ENCODE measurements around the gene ALOX15. TPM values are rescaled to one million over a fixed set of nuclear protein-coding genes. Genes with fewer than 3 reads are reported as not detected.

The ALOX15 gene
- total RNA-seq, 1 experiment from 2014 or later: 0.31 TPM

DNA sequence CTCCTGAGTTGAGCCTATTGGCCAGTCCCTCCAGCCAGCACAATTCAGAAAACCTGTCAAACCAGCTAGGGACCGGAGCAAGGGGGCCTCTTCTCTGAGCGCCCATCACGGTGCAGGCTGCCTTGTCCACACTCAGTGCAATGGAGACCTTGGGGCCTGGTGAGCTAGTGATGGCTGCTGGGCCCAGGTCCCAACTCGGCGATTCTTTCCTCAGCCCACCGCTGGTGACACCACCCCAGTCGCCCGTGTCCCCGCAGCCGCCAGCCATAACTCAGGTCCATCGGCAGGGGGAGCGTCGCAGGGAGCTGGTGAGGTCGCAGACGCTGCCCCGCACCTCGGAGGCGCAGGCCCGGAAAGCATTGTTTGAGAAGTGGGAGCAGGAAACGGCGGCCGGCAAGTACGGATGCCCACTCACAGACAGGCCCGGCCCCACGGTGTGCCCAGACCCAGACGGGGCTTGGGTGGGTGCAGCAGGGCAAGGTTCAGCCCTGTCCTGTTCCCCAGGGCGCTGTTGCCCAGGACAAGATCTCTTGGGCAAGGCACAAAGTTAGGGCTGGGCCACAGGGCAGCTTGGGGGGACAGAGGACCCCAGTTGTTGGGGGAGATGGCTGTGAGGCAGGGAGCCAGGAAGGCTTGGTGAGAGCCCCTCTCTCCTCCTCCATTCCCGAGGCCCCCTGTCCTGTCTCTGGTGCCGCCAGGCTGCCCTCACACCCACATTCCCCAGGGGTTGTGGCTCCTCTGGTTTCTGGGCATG lies 46.4 kb downstream of the ALOX15 start:
- peak overlapping the region; percentile 32 for H3K18ac ChIP-seq (ENCODE audit: insufficient read length, low read depth, low read length)

More for the DNA sequence above, 46.4 kb downstream of the ALOX15 start:
- peaks cover 20 to 31% of the 10 kb centered on the region in 2 experiments for H3K4me1 Mint-ChIP-seq
- H3K56ac ChIP-seq (ENCODE audit: insufficient read length, low read depth, low read length): no peak overlapping the region
- no peaks in the 10 kb centered on the region for H3K79me2 ChIP-seq (ENCODE audit: insufficient read depth, low read length)
- no peak overlapping the region for H3T11ph ChIP-seq (ENCODE audit: low read length)
- no peak overlapping the region for H2BK20ac ChIP-seq (ENCODE audit: low read depth, low read length, poor library complexity, severe bottlenecking)
- no peak overlapping the region for H2BK12ac ChIP-seq (ENCODE audit: insufficient read length, low read depth, low read length)
- no peak overlapping the region for H3K27ac Mint-ChIP-seq
- H3K4ac ChIP-seq (ENCODE audit: low read depth, low read length): no peak overlapping the region
- TF ChIP-seq, protein P1, sequence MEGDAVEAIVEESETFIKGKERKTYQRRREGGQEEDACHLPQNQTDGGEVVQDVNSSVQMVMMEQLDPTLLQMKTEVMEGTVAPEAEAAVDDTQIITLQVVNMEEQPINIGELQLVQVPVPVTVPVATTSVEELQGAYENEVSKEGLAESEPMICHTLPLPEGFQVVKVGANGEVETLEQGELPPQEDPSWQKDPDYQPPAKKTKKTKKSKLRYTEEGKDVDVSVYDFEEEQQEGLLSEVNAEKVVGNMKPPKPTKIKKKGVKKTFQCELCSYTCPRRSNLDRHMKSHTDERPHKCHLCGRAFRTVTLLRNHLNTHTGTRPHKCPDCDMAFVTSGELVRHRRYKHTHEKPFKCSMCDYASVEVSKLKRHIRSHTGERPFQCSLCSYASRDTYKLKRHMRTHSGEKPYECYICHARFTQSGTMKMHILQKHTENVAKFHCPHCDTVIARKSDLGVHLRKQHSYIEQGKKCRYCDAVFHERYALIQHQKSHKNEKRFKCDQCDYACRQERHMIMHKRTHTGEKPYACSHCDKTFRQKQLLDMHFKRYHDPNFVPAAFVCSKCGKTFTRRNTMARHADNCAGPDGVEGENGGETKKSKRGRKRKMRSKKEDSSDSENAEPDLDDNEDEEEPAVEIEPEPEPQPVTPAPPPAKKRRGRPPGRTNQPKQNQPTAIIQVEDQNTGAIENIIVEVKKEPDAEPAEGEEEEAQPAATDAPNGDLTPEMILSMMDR (conservative IDR thresholded peaks at IDR 0.05): peak; percentile 67
- H4K91ac ChIP-seq (ENCODE audit: insufficient read length, low read depth, low read length): no peak overlapping the region
- no peak overlapping the region for H3K23ac ChIP-seq (ENCODE audit: insufficient read length, low read depth, low read length)
- no peak overlapping the region for H2BK120ac ChIP-seq (ENCODE audit: low read depth, low read length, poor library complexity, severe bottlenecking)
- H3K27me3 Mint-ChIP-seq (ENCODE audit: low read depth): peaks cover 18% of the 10 kb centered on the region
- peak overlapping the region; percentile 36; the same call in 1 of the 2 replicates for H3K14ac ChIP-seq (ENCODE audit: insufficient read depth, low read length)
- no CpG with 5 or more reads among the region's 29 CpGs for WGBS (ENCODE audit: extremely low coverage, insufficient read length, low lambda C conversion rate)
- no peak overlapping the region for H3K4me2 ChIP-seq (ENCODE audit: insufficient read depth, insufficient read length, low read length)
- no peak overlapping the region; a peak in 1 of 5 replicates for H3K4me3 Mint-ChIP-seq
- peak; percentile 90 for DNase-seq
- peaks cover 0 to 2% of the 10 kb centered on the region in 2 experiments; a peak in 1 of 5 replicates for H3K9me3 Mint-ChIP-seq
- H3K9ac ChIP-seq (ENCODE audit: extremely low read depth, insufficient read length, low read length): no peak overlapping the region
- H2BK5ac ChIP-seq (ENCODE audit: insufficient read length, low read length): no peak overlapping the region
- H2AFZ ChIP-seq (ENCODE audit: low read length): no peak overlapping the region
- H3K23me2 ChIP-seq (ENCODE audit: insufficient read length, low read depth, low read length, poor library complexity, severe bottlenecking): no peaks in the 10 kb centered on the region
- H3K27ac ChIP-seq (ENCODE audit: insufficient read length, low read depth, low read length): no peak overlapping the region
- H2BK15ac ChIP-seq (ENCODE audit: low read depth, low read length): no peak overlapping the region
- H3K27me3 ChIP-seq (ENCODE audit: insufficient read depth, low read length): no peaks in the 10 kb centered on the region
- H4K20me1 ChIP-seq (ENCODE audit: control insufficient read depth, insufficient read depth, insufficient read length): no peaks in the 10 kb centered on the region
- no peak overlapping the region for H2AK5ac ChIP-seq (ENCODE audit: insufficient read length, low read length)
- no peak overlapping the region for H4K5ac ChIP-seq (ENCODE audit: insufficient read length, low read depth, low read length)
- peaks cover under 1% of the 10 kb centered on the region; the same call in 1 of the 2 replicates for H3K4me1 ChIP-seq (ENCODE audit: insufficient read depth, low read length)
- H3K36me3 Mint-ChIP-seq (ENCODE audit: insufficient read depth in 1 of 3, low read depth in 3 of 3): peaks cover 0 to 4% (median 0%) of the 10 kb centered on the region in 3 experiments; a peak in 1 of 7 replicates
- no peak overlapping the region for H4K8ac ChIP-seq (replicated peaks; ENCODE audit: insufficient read length, low read depth, low read length)
- no peaks in the 10 kb centered on the region for H3K79me1 ChIP-seq (ENCODE audit: insufficient read depth, low read depth, low read length, poor library complexity, severe bottlenecking)
- no peaks in the 10 kb centered on the region for H3K9me3 ChIP-seq (ENCODE audit: control insufficient read depth, low read depth, low read length)
